Activated CD4-positive, alpha-beta T cell treated with anti-CD3 and anti-CD28 coated beads for 36 hours (primary cell): ENCODE data around the gene ARMC3. TPM values are rescaled to one million over a fixed set of nuclear protein-coding genes. Genes with fewer than 3 reads are reported as not detected.
"Not testable (repeated sequence)": the region's sequence is repeated elsewhere in the genome, so short reads cannot be mapped to it uniquely, and the experiment has no call there.

Source experiments
- ATAC-seq: fragments of 200-7000 bp; cut with Tn5 transposase; one replicate; pipeline ENCODE4 v1.10.0; 2021; ENCODE audit warnings: mild to moderate bottlenecking, moderate library complexity
- CTCF ChIA-PET: fragments of 350-600 bp; sonication (Branson Sonifier 250); formaldehyde crosslinking; loops from one replicate; lab custom pipeline; 2021; ENCODE audit warnings: antibody characterized with exemption; lab: Charles Lee
- POLR2A ChIA-PET: fragments of 350-600 bp; sonication (Branson Sonifier 250); formaldehyde crosslinking; loops from one replicate; lab custom pipeline; 2021; ENCODE audit warnings: antibody characterized with exemption, inconsistent platforms; lab: Charles Lee
- DNase-seq: peaks from one replicate; pipeline ENCODE4 v3.0.0-alpha.2; 2020
- H3K27ac Mint-ChIP-seq: one replicate; pipeline ENCODE4 v1.8.0; 2021; ENCODE audit warnings: mixed read lengths
- H3K27me3 Mint-ChIP-seq: one replicate; pipeline ENCODE4 v1.8.0; 2021; ENCODE audit warnings: mixed read lengths
- H3K36me3 Mint-ChIP-seq: one replicate; pipeline ENCODE4 v1.8.0; 2021; ENCODE audit warnings: low read depth, mixed read lengths
- H3K4me1 Mint-ChIP-seq: one replicate; pipeline ENCODE4 v1.8.0; 2021; ENCODE audit warnings: mixed read lengths
- H3K4me3 Mint-ChIP-seq: one replicate; pipeline ENCODE4 v1.8.0; 2021; ENCODE audit warnings: mild to moderate bottlenecking, moderate library complexity, mixed read lengths
- H3K9me3 Mint-ChIP-seq: one replicate; pipeline ENCODE4 v1.8.0; 2021; ENCODE audit warnings: low read depth, mixed read lengths
- intact Hi-C, 2 experiments: fragments of 100-400 bp; cut with DNase I in 1 of 2; cut with micrococcal nuclease in 1 of 2; formaldehyde crosslinking; loops; one replicate each; pipeline versions ENCODE4 v1.14.2 to v1.15.1; 2022 to 2024; cut with DNase I, micrococcal nuclease
- total RNA-seq, 2 experiments: library from RNA; stranded (reverse); gene quantifications; one replicate each; pipeline ENCODE4 v1.2.3, GENCODE V29; 2021

ARMC3 gene
- total RNA-seq, 2 experiments from 2014 or later = not detected

GRCh38 chr10:22906767-22907166, 21.1 kb upstream of the ARMC3 start:
- peaks cover 29% of the 10 kb centered on the region for H3K9me3 Mint-ChIP-seq
- H3K36me3 Mint-ChIP-seq = peaks cover 3% of the 10 kb centered on the region
- no peak overlapping the region for H3K27ac Mint-ChIP-seq
- ChIA-PET CTCF (no interaction called here), POLR2A (no interaction called here)
- H3K4me1 Mint-ChIP-seq = no peaks in the 10 kb centered on the region
- intact Hi-C loops = no loop called here
- DNase-seq = no peak
- H3K4me3 Mint-ChIP-seq = no peak overlapping the region
- no peaks in the 10 kb centered on the region for H3K27me3 Mint-ChIP-seq
- no peak for ATAC-seq

GRCh38 chr10:22908837-22909236, 19.0 kb upstream of the ARMC3 start:
- no peaks in the 10 kb centered on the region for H3K27me3 Mint-ChIP-seq
- H3K27ac Mint-ChIP-seq = no peak overlapping the region
- CTCF ChIA-PET = no interaction called here
- peaks cover 6% of the 10 kb centered on the region for H3K4me1 Mint-ChIP-seq
- DNase-seq (no peak), ATAC-seq (no peak)
- no peak overlapping the region for H3K4me3 Mint-ChIP-seq
- intact Hi-C loops = no loop called here
- POLR2A ChIA-PET = no interaction called here
- H3K36me3 Mint-ChIP-seq = peaks cover 3% of the 10 kb centered on the region
- peaks cover 29% of the 10 kb centered on the region for H3K9me3 Mint-ChIP-seq

DNA sequence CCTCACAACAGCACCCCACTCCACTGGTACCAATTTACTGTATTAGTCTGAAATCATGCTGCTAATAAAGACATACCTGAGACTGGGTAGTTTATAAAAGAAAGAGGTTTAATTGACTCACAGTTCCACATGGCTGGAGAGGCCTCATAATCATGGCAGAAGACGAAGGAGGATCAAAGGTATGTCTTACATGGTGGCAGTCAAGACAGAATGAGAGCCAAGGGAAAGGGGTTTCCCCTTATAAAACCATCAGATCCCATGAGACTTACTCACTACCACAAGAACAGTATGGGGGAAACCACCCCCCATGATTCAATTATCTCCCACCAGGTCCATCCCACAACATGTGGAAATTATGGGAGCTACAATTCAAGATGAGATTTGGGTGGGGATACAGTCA, 18.2 kb upstream of the ARMC3 start:
- ATAC-seq, POLR2A ChIA-PET, H3K4me3 Mint-ChIP-seq, DNase-seq, H3K27me3 Mint-ChIP-seq, intact Hi-C loops, H3K36me3 Mint-ChIP-seq, H3K27ac Mint-ChIP-seq, H3K4me1 Mint-ChIP-seq: not testable (repeated sequence)
- CTCF ChIA-PET = interaction anchor here (0.7 kb wide), 1 partner anchor 49 kb away, joined by 3 read pairs; no protein-coding TSS in a partner anchor
- peaks cover 29% of the 10 kb centered on the region for H3K9me3 Mint-ChIP-seq

GRCh38 chr10:22911067-22911466, 16.8 kb upstream of the ARMC3 start:
- CTCF ChIA-PET = no interaction called here
- H3K27me3 Mint-ChIP-seq = no peaks in the 10 kb centered on the region
- H3K4me1 Mint-ChIP-seq = peaks cover 6% of the 10 kb centered on the region
- H3K9me3 Mint-ChIP-seq = peaks cover 26% of the 10 kb centered on the region
- no peak for ATAC-seq
- intact Hi-C loops = no loop called here
- H3K27ac Mint-ChIP-seq = no peak overlapping the region
- peaks cover 3% of the 10 kb centered on the region for H3K36me3 Mint-ChIP-seq
- POLR2A ChIA-PET = interaction anchor here (0.6 kb wide), 1 partner anchor 61 kb away, joined by 4 read pairs; no protein-coding TSS in a partner anchor
- no peak for DNase-seq
- H3K4me3 Mint-ChIP-seq = no peak overlapping the region

DNA sequence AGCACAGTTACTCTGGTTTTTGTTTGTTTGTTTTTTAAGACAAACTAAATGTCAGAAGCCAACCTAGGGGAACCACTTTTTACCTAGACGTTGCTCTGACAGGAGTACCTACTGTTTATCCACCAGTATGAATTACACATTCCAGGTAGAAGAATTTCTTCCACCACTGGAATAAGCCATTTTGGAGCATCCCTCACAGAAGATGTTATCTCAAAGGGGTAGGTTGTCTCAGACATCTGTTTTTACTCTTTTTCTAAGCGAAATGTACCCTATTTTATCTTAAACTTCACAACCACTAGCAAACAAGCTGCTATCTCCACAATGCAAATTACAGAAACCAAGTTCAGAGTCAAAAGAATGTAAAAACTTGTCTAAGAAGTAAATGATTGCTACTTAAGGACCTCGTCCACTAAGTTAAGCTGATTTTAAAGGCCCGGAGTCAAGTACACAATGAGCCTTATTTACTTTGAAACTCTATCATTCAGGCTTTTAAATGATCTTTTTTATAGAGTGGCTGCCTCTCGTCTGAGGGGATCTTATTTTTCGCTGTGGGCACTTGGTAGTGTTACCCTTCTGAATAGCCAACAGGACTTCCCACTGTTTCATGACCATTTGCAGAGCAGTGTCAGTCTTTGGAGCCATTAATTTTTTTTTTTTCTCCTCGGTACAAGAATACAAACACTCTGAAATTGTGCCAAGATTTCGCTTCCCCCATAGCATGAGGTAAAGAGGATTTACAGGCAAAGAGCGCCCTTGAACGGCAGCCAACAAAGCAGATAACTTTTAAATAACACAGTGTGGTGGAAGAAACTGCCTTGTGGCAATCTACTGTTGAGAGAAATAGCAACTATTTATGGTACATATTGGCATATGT, 15.7 kb upstream of the ARMC3 start:
- H3K27ac Mint-ChIP-seq = no peak overlapping the region
- peaks cover 3% of the 10 kb centered on the region for H3K36me3 Mint-ChIP-seq
- peaks cover 6% of the 10 kb centered on the region for H3K4me1 Mint-ChIP-seq
- peaks cover 26% of the 10 kb centered on the region for H3K9me3 Mint-ChIP-seq
- H3K4me3 Mint-ChIP-seq = no peak overlapping the region
- no peaks in the 10 kb centered on the region for H3K27me3 Mint-ChIP-seq
- intact Hi-C loops = no loop called here
- DNase-seq (no peak), ATAC-seq (no peak)
- ChIA-PET CTCF (interaction anchor here (0.6 kb wide), 1 partner anchor 310 kb away, joined by 5 read pairs; no protein-coding TSS in a partner anchor), POLR2A (no interaction called here)

DNA sequence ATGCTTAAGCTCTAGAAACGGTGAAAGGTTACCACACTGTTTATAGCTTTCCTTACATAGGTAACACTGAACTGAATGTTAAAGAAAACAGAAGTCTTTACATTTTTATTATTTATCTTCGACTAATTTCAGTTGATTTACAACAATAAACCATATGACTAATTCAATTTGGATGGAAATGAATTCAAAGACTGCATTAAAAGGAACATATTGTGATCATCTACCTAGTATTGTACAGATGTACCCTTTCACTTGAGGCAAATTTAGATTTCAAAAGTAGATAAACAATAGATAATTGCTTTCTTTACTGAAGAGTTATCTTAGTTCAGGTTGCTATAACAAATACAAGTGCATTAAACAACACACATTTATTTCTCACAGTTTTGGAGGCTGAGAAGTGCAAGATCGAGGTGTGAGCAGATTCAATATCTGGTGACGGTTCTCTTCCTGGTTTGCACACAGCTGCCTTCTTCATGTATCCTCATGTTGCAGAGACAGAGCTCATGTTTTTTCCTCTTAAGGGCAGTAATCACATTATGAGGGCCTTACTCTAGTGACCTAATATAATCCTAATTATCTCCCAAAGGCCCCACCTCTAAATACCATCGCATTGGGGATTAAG, 15.0 kb upstream of the ARMC3 start:
- POLR2A ChIA-PET = interaction anchor here (0.6 kb wide), 1 partner anchor 342 kb away, joined by 3 read pairs; no protein-coding TSS in a partner anchor
- H3K27me3 Mint-ChIP-seq = no peaks in the 10 kb centered on the region
- ATAC-seq (no peak), DNase-seq (no peak)
- no peaks in the 10 kb centered on the region for H3K36me3 Mint-ChIP-seq
- H3K27ac Mint-ChIP-seq = no peak overlapping the region
- peaks cover 21% of the 10 kb centered on the region for H3K9me3 Mint-ChIP-seq
- intact Hi-C loops = no loop called here
- CTCF ChIA-PET = no interaction called here
- no peak overlapping the region for H3K4me3 Mint-ChIP-seq
- peaks cover 6% of the 10 kb centered on the region for H3K4me1 Mint-ChIP-seq

DNA sequence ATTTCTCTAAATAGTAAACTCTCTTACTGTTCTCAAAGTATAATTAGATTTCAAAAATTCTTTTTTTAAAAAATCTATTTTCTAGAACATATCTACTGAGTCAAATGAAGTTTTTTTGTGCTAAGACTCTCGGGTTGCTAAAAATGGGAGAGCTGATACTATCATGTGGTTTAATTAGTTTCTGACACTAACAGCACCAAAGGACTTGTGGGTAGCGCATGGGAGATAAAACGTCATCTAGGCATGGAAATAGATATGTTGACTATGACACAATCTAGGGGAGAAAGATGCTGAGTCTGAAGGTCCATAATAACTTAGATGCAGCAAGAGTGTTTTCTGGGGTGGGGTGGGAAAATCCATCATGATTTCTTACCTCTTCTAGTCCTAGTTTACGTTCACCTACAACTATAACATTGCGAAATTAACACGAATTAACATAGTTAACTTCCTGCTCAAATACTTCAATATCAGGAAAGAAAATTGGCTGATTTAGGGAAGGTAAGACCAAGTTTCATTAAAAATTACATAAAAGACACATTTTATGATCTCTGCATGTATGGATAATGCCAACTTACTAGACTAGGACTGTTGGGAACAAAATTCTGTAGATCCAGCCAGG, 14.3 kb upstream of the ARMC3 start:
- no peak overlapping the region for H3K27ac Mint-ChIP-seq
- H3K4me3 Mint-ChIP-seq = no peak overlapping the region
- no peaks in the 10 kb centered on the region for H3K27me3 Mint-ChIP-seq
- intact Hi-C loops = no loop called here
- CTCF ChIA-PET = interaction anchor here (0.5 kb wide), 1 partner anchor 23 kb away, joined by 3 read pairs; no protein-coding TSS in a partner anchor
- DNase-seq = no peak
- peaks cover 15% of the 10 kb centered on the region for H3K9me3 Mint-ChIP-seq
- peak; percentile 30 for ATAC-seq
- peaks cover 6% of the 10 kb centered on the region for H3K4me1 Mint-ChIP-seq
- POLR2A ChIA-PET = interaction anchor here (0.6 kb wide), 1 partner anchor 343 kb away, joined by 3 read pairs; no protein-coding TSS in a partner anchor
- H3K36me3 Mint-ChIP-seq = no peaks in the 10 kb centered on the region

DNA sequence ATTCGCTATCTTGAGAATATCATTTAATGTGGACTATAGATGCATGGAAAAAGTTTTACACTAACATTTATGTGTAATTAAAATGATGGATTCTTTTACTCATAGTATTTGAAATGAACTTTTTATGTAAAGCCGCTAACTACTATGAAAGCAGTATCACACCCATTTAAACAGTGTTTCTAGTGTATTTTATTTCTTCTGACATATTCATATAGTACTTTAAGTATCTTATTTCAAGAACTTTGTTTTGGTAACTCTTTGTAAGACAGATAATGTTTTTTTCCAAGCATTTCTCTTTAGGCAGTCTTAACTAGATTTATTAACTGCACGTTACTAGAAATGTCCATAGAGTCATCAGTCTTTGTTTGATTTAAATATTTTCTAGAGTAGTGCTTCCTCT, 12.5 kb upstream of the ARMC3 start:
- Mint-ChIP-seq H3K9me3 (peaks cover 4% of the 10 kb centered on the region), H3K4me3 (no peak overlapping the region), H3K36me3 (no peaks in the 10 kb centered on the region), H3K27ac (no peak overlapping the region), H3K27me3 (no peaks in the 10 kb centered on the region), H3K4me1 (peaks cover 6% of the 10 kb centered on the region)
- DNase-seq = no peak
- ATAC-seq = no peak
- POLR2A ChIA-PET = no interaction called here
- CTCF ChIA-PET = interaction anchor here (0.6 kb wide), 1 partner anchor 19 kb away, joined by 3 read pairs; no protein-coding TSS in a partner anchor
- intact Hi-C loops = no loop called here

- H3K4me1 Mint-ChIP-seq = peaks cover 4% of the 10 kb centered on the region
- H3K36me3 Mint-ChIP-seq = no peaks in the 10 kb centered on the region
- intact Hi-C loops = no loop called here
- no peak overlapping the region for H3K4me3 Mint-ChIP-seq
- ATAC-seq (no peak), DNase-seq (no peak)
- ChIA-PET POLR2A (no interaction called here), CTCF (interaction anchor here (0.6 to 1.0 kb wide), 3 partner anchors 10 to 1039 kb away, joined by 3 to 4 read pairs (median 3); no protein-coding TSS in a partner anchor)
- H3K27me3 Mint-ChIP-seq = peaks cover 5% of the 10 kb centered on the region
- H3K9me3 Mint-ChIP-seq = no peaks in the 10 kb centered on the region
- no peak overlapping the region for H3K27ac Mint-ChIP-seq
These were observed 2.8 kb upstream of the ARMC3 start for GRCh38 chr10:22925088-22925487.

DNA sequence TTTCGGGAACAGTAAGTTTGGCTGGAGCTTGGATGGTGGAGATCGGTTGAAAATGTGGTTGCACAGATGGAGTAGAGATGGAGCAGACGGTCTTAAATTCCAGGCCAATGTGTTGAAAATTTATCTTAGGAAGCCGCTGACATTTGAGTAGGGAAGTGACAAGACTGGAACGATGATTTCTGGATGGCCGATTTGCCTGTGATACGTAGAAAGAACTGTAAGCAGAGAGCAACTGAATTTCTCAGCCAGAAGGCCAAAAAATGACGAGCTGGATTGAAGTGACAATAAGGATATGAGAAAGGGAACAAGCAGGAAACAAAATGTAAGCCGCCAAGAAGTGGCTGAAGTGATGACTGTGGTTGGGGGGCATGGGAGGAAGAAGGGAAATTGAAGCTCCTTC, 687 bp upstream of the ARMC3 start:
- no peak for ATAC-seq
- ChIA-PET POLR2A (no interaction called here), CTCF (interaction anchor here (1.3 kb wide), 1 partner anchor 376 kb away, joined by 3 read pairs; no protein-coding TSS in a partner anchor)
- H3K4me3 Mint-ChIP-seq = no peak overlapping the region
- intact Hi-C loops = no loop called here
- H3K27me3 Mint-ChIP-seq = peaks cover 3% of the 10 kb centered on the region
- no peaks in the 10 kb centered on the region for H3K9me3 Mint-ChIP-seq
- DNase-seq = no peak
- H3K4me1 Mint-ChIP-seq = peaks cover 4% of the 10 kb centered on the region
- no peaks in the 10 kb centered on the region for H3K36me3 Mint-ChIP-seq
- no peak overlapping the region for H3K27ac Mint-ChIP-seq

DNA sequence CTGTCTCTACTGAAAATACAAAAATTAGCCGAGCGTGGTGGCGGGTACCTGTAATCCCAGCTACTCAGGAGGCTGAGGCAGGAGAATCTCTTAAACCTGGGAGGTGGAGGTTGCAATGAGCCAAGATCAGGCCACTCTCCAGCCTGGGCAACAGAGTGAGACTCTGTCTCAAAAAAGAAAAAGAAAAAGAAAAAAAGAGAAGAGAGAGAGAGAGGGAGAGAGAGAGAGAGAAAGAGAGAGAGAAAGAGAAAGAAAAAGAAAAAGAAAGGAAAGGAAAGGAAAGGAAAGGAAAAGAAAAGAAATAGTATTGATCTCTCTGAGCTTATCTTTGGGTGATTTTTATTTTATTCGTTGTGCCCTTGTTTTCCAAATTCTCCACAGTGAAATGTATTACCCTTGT, 1.2 kb downstream of the ARMC3 start:
- DNase-seq, H3K27me3 Mint-ChIP-seq, H3K9me3 Mint-ChIP-seq, H3K4me3 Mint-ChIP-seq, H3K27ac Mint-ChIP-seq, H3K36me3 Mint-ChIP-seq, intact Hi-C loops, POLR2A ChIA-PET, H3K4me1 Mint-ChIP-seq, ATAC-seq: not testable (repeated sequence)
- CTCF ChIA-PET = interaction anchor here (0.6 to 0.7 kb wide), 2 partner anchors 15 to 158 kb away, joined by 3 read pairs; no protein-coding TSS in a partner anchor
